HepG2 (cell line): ENCODE results near the gene ZC2HC1B. TPM values are rescaled to one million over a fixed set of nuclear protein-coding genes. Genes with fewer than 3 reads are reported as not detected.

Experiments
- ATAC-seq: fragments of 200-7000 bp; cut with Tn5 transposase; 3 replicates; pipeline ENCODE4 v1.9.1; 2020; ENCODE audit warnings: mild to moderate bottlenecking, moderate library complexity
- BruUV-seq: library from RNA; stranded (reverse); fragments of 400-500 nt; replicated peaks from 2 replicates; lab custom pipeline; 2021; lab: Mats Ljungman, UMichigan
- CTCF ChIA-PET: fragments of 300-600 bp; formaldehyde crosslinking; extraction: SDS; loops from one replicate; lab custom pipeline; 2021; ENCODE audit warnings: low total read pairs, inconsistent platforms, low intra/inter-chr PET ratio; lab: Yijun Ruan, JAX
- POLR2A ChIA-PET: fragments of 350-600 bp; sonication (Branson Sonifier 250); formaldehyde crosslinking; loops from one replicate; lab custom pipeline; 2020; ENCODE audit warnings: antibody characterized with exemption, inconsistent platforms; lab: Yijun Ruan, JAX
- DNase-seq: peaks from one replicate; pipeline ENCODE4 v3.0.0-alpha.2; 2015; ENCODE audit warnings: low spot score
- FAIRE-seq: peaks from 3 replicates; lab custom pipeline; 2011; peaks lifted over from hg19 to GRCh38; lab: Jason Lieb, UNC
- H2AFZ ChIP-seq: one replicate; pipeline ENCODE4 v1.6.1; 2011; ENCODE audit warnings: low read length, inconsistent platforms
- H3K27ac ChIP-seq: fragments of 300-600 bp; 3 replicates; pipeline ENCODE4 v1.8.0; 2011; ENCODE audit warnings: mixed run types, mild to moderate bottlenecking, mixed read lengths, low read length, inconsistent platforms; ENCODE audit not compliant: insufficient read depth; ENCODE audit errors: extremely low read length
- H3K27me3 ChIP-seq, 2 experiments: fragments of 200-600 bp in 1 of 2; 2 replicates in 1 of 2; 3 replicates in 1 of 2; pipeline versions ENCODE4 v1.6.0 to v1.8.0; 2011; ENCODE audit warnings: low read length in 2 of 2, mild to moderate bottlenecking in 2 of 2, moderate library complexity in 2 of 2, inconsistent platforms in 1 of 2; ENCODE audit not compliant: insufficient read depth in 2 of 2, control insufficient read depth in 1 of 2
- H3K36me3 ChIP-seq, 2 experiments: fragments of 200-600 bp in 1 of 2; replicated peaks in 1 of 2; 2 replicates in 1 of 2; 3 replicates in 1 of 2; pipeline versions ENCODE4 v1.5.1 to v1.8.0; 2011; ENCODE audit warnings: low read length in 2 of 2, inconsistent platforms in 1 of 2; ENCODE audit not compliant: insufficient read depth in 2 of 2, control insufficient read depth in 1 of 2
- H3K4me1 ChIP-seq: 2 replicates; pipeline ENCODE4 v1.5.1; 2012; ENCODE audit warnings: low read length, inconsistent platforms; ENCODE audit not compliant: insufficient read depth
- H3K4me2 ChIP-seq: 2 replicates; pipeline ENCODE4 v1.6.0; 2011; ENCODE audit warnings: low read depth, low read length, inconsistent platforms
- H3K4me3 ChIP-seq, 3 experiments: fragments of 200-600 bp in 1 of 3; sonication (generic), shearing (Covaris generic) in 1 of 3; replicated peaks in 1 of 3; 2 replicates each; pipeline ENCODE4 v1.5.1; 2011 to 2016; ENCODE audit warnings: low read length in 3 of 3, inconsistent platforms in 2 of 3, low read depth in 2 of 3, mild to moderate bottlenecking in 2 of 3, control low read depth in 1 of 3, mixed read lengths in 1 of 3; ENCODE audit not compliant: insufficient read depth in 1 of 3
- H3K79me2 ChIP-seq: one replicate; pipeline ENCODE4 v1.6.1; 2011; ENCODE audit warnings: low read length, inconsistent platforms; ENCODE audit not compliant: insufficient read depth
- H3K9ac ChIP-seq: 2 replicates; pipeline ENCODE4 v1.6.0; 2011; ENCODE audit warnings: mild to moderate bottlenecking, low read depth, low read length, inconsistent platforms; ENCODE audit not compliant: insufficient read depth
- H3K9me3 ChIP-seq: 2 replicates; pipeline ENCODE4 v1.5.1; 2012; ENCODE audit warnings: mild to moderate bottlenecking, low read length
- H4K20me1 ChIP-seq: 2 replicates; pipeline ENCODE4 v1.6.0; 2011; ENCODE audit warnings: inconsistent platforms, mild to moderate bottlenecking, low read length, moderate library complexity; ENCODE audit not compliant: insufficient read depth
- CAMTA2 ChIP-seq: sonication (generic); formaldehyde crosslinking; IDR thresholded peaks from 2 replicates; pipeline ENCODE4 v1.4.0; 2020; ENCODE audit warnings: mild to moderate bottlenecking, missing genetic modification reagents, borderline replicate concordance
- THYN1 ChIP-seq: sonication (generic); formaldehyde crosslinking; IDR thresholded peaks from 2 replicates; pipeline ENCODE4 v1.8.1; 2023; ENCODE audit warnings: low read depth, mild to moderate bottlenecking, moderate library complexity, missing genetic modification reagents, borderline replicate concordance
- ZBTB42 ChIP-seq: sonication (generic); formaldehyde crosslinking; IDR thresholded peaks from 2 replicates; pipeline ENCODE4 v1.5.0; 2020; ENCODE audit warnings: mild to moderate bottlenecking, missing genetic modification reagents
- ZNF790 ChIP-seq: sonication (generic); formaldehyde crosslinking; IDR thresholded peaks from 2 replicates; pipeline ENCODE4 v1.8.0; 2022; ENCODE audit warnings: missing genetic modification reagents, mild to moderate bottlenecking, borderline replicate concordance
- WGBS: methylation state at CpG from one replicate; pipeline ENCODE4 v1.1.6; 2017; ENCODE audit warnings: low lambda C conversion rate; 5-methylcytosine and 5-hydroxymethylcytosine counted together
- in situ Hi-C: cut with HindIII; loops from 2 replicates; pipeline ENCODE4 v1.10.0; 2017; ENCODE audit warnings: low pct_unique_long_range_greater_than_20kb; ENCODE audit not compliant: extremely low pct_ligation_motif_present
- intact Hi-C: fragments of 100-400 bp; cut with micrococcal nuclease; formaldehyde crosslinking; loops from one replicate; pipeline ENCODE4 v1.10.0; 2022; ENCODE audit not compliant: unreplicated experiment
- polyA plus RNA-seq, 8 experiments: library from polyadenylated mRNA; depleted of rRNA in 3 of 8; stranded (reverse) in 7 of 8; unstranded in 1 of 8; fragments of >200 nt; fragmentation: Illumina TruSeq in 4 of 8; extraction: Trizol in 4 of 8; gene quantifications; 2 replicates each; pipeline versions ENCODE4 v1.2.1 to v1.2.3, GENCODE V29; 2011 to 2016; ENCODE audit warnings: low read depth in 4 of 8, missing spikeins in 1 of 8, mixed read lengths in 1 of 8; ENCODE audit not compliant: insufficient read depth in 1 of 8
- total RNA-seq, 5 experiments: library from RNA; depleted of rRNA; stranded (reverse); fragments of >200 nt; fragmentation: Illumina TruSeq; extraction: Trizol; gene quantifications; 2 replicates each; pipeline ENCODE4 v1.2.3, GENCODE V29; 2016; ENCODE audit warnings: low read depth in 1 of 5
- TF ChIP-seq, protein P1 (sequence below), 2 experiments: IDR thresholded peaks; 2 replicates each; pipeline ENCODE4 v1.6.1; 2011 to 2012; ENCODE audit warnings: low read length in 2 of 2, borderline replicate concordance in 1 of 2, low read depth in 1 of 2, mild to moderate bottlenecking in 1 of 2, moderate library complexity in 1 of 2

ZC2HC1B gene
- total and polyA plus RNA-seq, 2 of the 13 experiments (the other 11 are each of a cell fraction or from before 2014, with no cell fraction given) = not detected

DNA sequence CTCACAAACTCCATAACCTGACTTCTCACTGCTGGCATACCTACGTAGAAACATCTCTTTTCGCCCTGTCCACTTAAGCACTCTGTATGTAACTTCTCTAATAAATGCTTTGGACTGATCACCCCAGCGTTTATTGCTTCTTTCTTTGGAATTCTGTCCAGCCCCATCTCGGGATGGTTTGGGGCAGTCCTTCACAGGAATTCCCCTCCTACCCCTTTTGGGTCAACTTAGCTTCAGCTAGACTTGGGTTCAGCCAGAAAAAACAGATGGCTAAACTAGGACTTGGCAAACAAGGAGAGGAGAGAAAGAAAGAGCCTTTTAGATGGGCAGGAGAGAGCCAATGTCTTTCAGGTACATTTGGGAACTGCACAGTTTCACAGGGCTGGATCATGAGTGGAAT, 25.1 kb upstream of the ZC2HC1B start:
- Histone ChIP-seq H3K27ac (no peak overlapping the region), H3K9ac (no peak overlapping the region), H4K20me1 (no peaks in the 10 kb centered on the region)
- no peak for DNase-seq
- 57% methylated on average over 4 of the region's 4 CpGs for WGBS
- in situ Hi-C loops = no loop called here
- TF ChIP-seq, protein P1, sequence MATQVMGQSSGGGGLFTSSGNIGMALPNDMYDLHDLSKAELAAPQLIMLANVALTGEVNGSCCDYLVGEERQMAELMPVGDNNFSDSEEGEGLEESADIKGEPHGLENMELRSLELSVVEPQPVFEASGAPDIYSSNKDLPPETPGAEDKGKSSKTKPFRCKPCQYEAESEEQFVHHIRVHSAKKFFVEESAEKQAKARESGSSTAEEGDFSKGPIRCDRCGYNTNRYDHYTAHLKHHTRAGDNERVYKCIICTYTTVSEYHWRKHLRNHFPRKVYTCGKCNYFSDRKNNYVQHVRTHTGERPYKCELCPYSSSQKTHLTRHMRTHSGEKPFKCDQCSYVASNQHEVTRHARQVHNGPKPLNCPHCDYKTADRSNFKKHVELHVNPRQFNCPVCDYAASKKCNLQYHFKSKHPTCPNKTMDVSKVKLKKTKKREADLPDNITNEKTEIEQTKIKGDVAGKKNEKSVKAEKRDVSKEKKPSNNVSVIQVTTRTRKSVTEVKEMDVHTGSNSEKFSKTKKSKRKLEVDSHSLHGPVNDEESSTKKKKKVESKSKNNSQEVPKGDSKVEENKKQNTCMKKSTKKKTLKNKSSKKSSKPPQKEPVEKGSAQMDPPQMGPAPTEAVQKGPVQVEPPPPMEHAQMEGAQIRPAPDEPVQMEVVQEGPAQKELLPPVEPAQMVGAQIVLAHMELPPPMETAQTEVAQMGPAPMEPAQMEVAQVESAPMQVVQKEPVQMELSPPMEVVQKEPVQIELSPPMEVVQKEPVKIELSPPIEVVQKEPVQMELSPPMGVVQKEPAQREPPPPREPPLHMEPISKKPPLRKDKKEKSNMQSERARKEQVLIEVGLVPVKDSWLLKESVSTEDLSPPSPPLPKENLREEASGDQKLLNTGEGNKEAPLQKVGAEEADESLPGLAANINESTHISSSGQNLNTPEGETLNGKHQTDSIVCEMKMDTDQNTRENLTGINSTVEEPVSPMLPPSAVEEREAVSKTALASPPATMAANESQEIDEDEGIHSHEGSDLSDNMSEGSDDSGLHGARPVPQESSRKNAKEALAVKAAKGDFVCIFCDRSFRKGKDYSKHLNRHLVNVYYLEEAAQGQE (IDR thresholded peaks at IDR 0.05; ENCODE audit: borderline replicate concordance in 1 of 2, low read depth in 1 of 2, low read length in 2 of 2) = 0 out of 4 replicates have a peak, but pooled peaks of 1 of the 2 experiments have one; percentile 2
- TF ChIP-seq ZNF790 (CRISPR knock-in tag) (no peak), CAMTA2 (CRISPR knock-in tag) (no peak), THYN1 (no peak), ZBTB42 (CRISPR knock-in tag) (no peak)
- TF ChIP-seq, all 625 proteins: peak for 1
- Histone ChIP-seq H3K4me3 (no peak overlapping the region), H3K36me3 (no peaks in the 10 kb centered on the region), H3K79me2 (peaks cover 10% of the 10 kb centered on the region), H2AFZ (peak overlapping the region; percentile 51), H3K4me2 (no peak overlapping the region), H3K9me3 (no peaks in the 10 kb centered on the region), H3K27me3 (no peaks in the 10 kb centered on the region; a peak in 1 of 5 replicates), H3K4me1 (peaks cover 22% of the 10 kb centered on the region)
- POLR2A ChIA-PET = no interaction called here
- no peak for FAIRE-seq
- ATAC-seq = no peak
- intact Hi-C loops = no loop called here
- BruUV-seq = no TSS peak
- CTCF ChIA-PET = no interaction called here
